ENCODE results near the gene FUT7. TPM values are rescaled to one million over a fixed set of nuclear protein-coding genes. Genes with fewer than 3 reads are reported as not detected.

The FUT7 gene
- total and polyA plus RNA-seq, 2 of the 8 experiments (the other 6 are each of a cell fraction or from before 2014, with no cell fraction given): not detected

DNA sequence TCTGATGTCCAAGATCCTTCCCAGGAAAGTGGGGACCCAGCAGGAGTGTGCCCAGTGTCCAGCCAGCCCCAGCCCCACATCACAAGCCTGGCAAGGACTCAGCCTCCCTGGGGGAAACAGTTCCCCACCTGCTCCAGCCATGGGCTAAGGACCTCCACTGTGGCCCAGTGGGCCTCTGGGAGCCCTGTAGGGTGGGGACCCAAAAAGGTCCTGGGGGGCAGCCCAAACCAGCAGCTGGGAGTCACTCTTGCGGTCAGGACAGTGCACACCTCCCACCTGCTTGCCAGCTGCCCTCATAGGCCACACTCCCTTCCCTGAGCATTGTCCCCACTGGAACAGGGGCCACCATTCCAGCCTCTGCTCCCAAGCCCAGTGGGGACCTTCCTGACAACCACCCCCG is 5.5 kb downstream of the FUT7 start:
- no peak overlapping the region for H2BK5ac ChIP-seq (ENCODE audit: low read depth, low read length)
- TF ChIP-seq, protein P1, sequence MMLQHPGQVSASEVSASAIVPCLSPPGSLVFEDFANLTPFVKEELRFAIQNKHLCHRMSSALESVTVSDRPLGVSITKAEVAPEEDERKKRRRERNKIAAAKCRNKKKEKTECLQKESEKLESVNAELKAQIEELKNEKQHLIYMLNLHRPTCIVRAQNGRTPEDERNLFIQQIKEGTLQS (IDR thresholded peaks at IDR 0.05; ENCODE audit: insufficient read depth, low read depth, low read length): no peak
- TF ChIP-seq JUND (IDR thresholded peaks at IDR 0.05; ENCODE audit: low read length): no peak

More for the DNA sequence above, 5.5 kb downstream of the FUT7 start:
- Histone ChIP-seq H3K14ac (ENCODE audit: insufficient read length) (no peak overlapping the region), H2BK15ac (ENCODE audit: low read length) (no peak overlapping the region), H3K36me3 (ENCODE audit: control insufficient read depth in 2 of 4, insufficient read depth in 4 of 4, low read length in 3 of 4) (no peaks in the 10 kb centered on the region), H3K23ac (ENCODE audit: insufficient read length) (no peak overlapping the region), H2AFZ (ENCODE audit: low read length) (no peak overlapping the region), H3K4me2 (ENCODE audit: insufficient read depth in 1 of 2, low read depth in 2 of 2, low read length in 2 of 2) (no peak overlapping the region), H2AK5ac (ENCODE audit: low read depth, low read length) (no peak overlapping the region), H3K9me3 (ENCODE audit: insufficient read depth in 2 of 2, low read depth in 1 of 2, low read length in 1 of 2) (no peaks in the 10 kb centered on the region), H3K4ac (replicated peaks; ENCODE audit: insufficient read length, low read depth, low read length) (no peak overlapping the region), H4K20me1 (replicated peaks in 1 of 2; ENCODE audit: control insufficient read depth in 1 of 2, insufficient read depth in 2 of 2, low read length in 2 of 2) (peaks cover 0 to 6% of the 10 kb centered on the region in 2 experiments), H3K79me1 (ENCODE audit: low read depth, low read length) (no peaks in the 10 kb centered on the region), H3K4me1 (replicated peaks in 1 of 4; ENCODE audit: control insufficient read depth in 3 of 4, insufficient read depth in 4 of 4, low read length in 3 of 4) (peaks cover 0 to 14% (median 6%) of the 10 kb centered on the region in 4 experiments; a peak in 5 of 7 replicates), H3K56ac (replicated peaks; ENCODE audit: insufficient read length, low read depth, low read length) (no peak overlapping the region), H3K9ac (replicated peaks in 1 of 4; ENCODE audit: extremely low read depth in 1 of 4, low read depth in 3 of 4, low read length in 3 of 4) (no peak overlapping the region), H3K79me2 (ENCODE audit: control insufficient read depth in 1 of 2, insufficient read depth in 2 of 2, low read length in 2 of 2) (no peaks in the 10 kb centered on the region), H3K27me3 (replicated peaks in 1 of 4; ENCODE audit: control insufficient read depth in 3 of 4, extremely low read depth in 1 of 4, insufficient read depth in 3 of 4, low read length in 3 of 4) (peaks cover 1 to 27% (median 15%) of the 10 kb centered on the region in 4 experiments; a peak in 6 of 7 replicates), H3K18ac (ENCODE audit: extremely low read depth, low read length) (no peak overlapping the region), H3K27ac (ENCODE audit: low read depth, low read length) (no peak overlapping the region), H3K4me3 (ENCODE audit: extremely low read depth in 1 of 4, insufficient read depth in 2 of 4, low read depth in 3 of 4, low read length in 4 of 4) (no peak overlapping the region), H4K8ac (ENCODE audit: extremely low read depth, insufficient read depth, low read length) (no peak overlapping the region), H2BK12ac (ENCODE audit: low read depth, low read length) (no peak overlapping the region), H4K5ac (ENCODE audit: insufficient read length, low read depth, low read length) (no peak overlapping the region), H2BK20ac (ENCODE audit: low read length) (no peak overlapping the region), H3K23me2 (ENCODE audit: low read depth, low read length) (peaks cover 4% of the 10 kb centered on the region; the same call in 1 of the 2 replicates), H4K91ac (replicated peaks; ENCODE audit: insufficient read length, low read length) (no peak overlapping the region), H2BK120ac (replicated peaks; ENCODE audit: low read depth, low read length) (no peak overlapping the region)
- FAIRE-seq: no peak
- CTCF ChIA-PET (ENCODE audit: partially characterized antibody): interaction anchor here (0.6 to 8.5 kb wide), 16 partner anchors 9 to 333 kb away, joined by 3 to 110 read pairs (median 4); partner anchors contain the start of genes C8G, CLIC3, NPDC1 and PTGDS
- POLR2A ChIA-PET (ENCODE audit: partially characterized antibody): interaction anchor here (0.6 to 1.2 kb wide), 2 partner anchors 12 to 219 kb away, joined by 3 read pairs; no protein-coding TSS in a partner anchor
- DNase-seq (ENCODE audit: low read depth in 1 of 2, low spot score in 2 of 2): no peak
- WGBS, 2 experiments (ENCODE audit: extremely low coverage in 1 of 2, insufficient coverage in 1 of 2, insufficient read length in 1 of 2, insufficient replicate concordance in 2 of 2, low coverage in 1 of 2, low lambda C conversion rate in 2 of 2, missing lambda C conversion rate in 1 of 2): 90% methylated on average over 2 of the region's 2 CpGs; no CpG with 5 or more reads in 1 of the 2 experiments
